PC-3 (cell line): Measurements from ENCODE around the gene KAT6B. TPM values are rescaled to one million over a fixed set of nuclear protein-coding genes. Genes with fewer than 3 reads are reported as not detected.
A peak's percentile ranks its signal among the peaks of the same experiment; 100 is the strongest.

ENCODE experiments used
- ATAC-seq: fragments of 200-7000 bp; cut with Tn5 transposase; 2 replicates; pipeline ENCODE4 v1.9.1; 2020; ENCODE audit warnings: mild to moderate bottlenecking, moderate library complexity
- BruUV-seq: library from RNA; stranded (reverse); fragments of 400-500 nt; replicated peaks from 2 replicates; lab custom pipeline; 2021; lab: Mats Ljungman, UMichigan
- CTCF ChIA-PET: fragments of 300-600 bp; sonication (Branson Sonifier 250); formaldehyde crosslinking; loops from one replicate; lab custom pipeline; 2022; ENCODE audit warnings: antibody characterized with exemption; lab: Charles Lee
- POLR2A ChIA-PET: fragments of 300-600 bp; sonication (Branson Sonifier 250); formaldehyde crosslinking; loops from one replicate; lab custom pipeline; 2022; ENCODE audit warnings: antibody characterized with exemption; ENCODE audit not compliant: unreplicated experiment; lab: Charles Lee
- DNase-seq: peaks from one replicate; pipeline ENCODE4 v3.0.0-alpha.2; 2015
- H2AFZ ChIP-seq: fragments of 300-600 bp; sonication (generic); 2 replicates; pipeline ENCODE4 v1.6.0; 2016; ENCODE audit warnings: antibody characterized with exemption, low read length
- H3F3A ChIP-seq: fragments of 300-600 bp; sonication (generic); one replicate; pipeline ENCODE4 v1.6.0; 2017; ENCODE audit warnings: antibody characterized with exemption, low read length, control low read depth, mild to moderate bottlenecking; ENCODE audit not compliant: unreplicated experiment
- H3K27ac ChIP-seq: fragments of 300-600 bp; sonication (generic); 2 replicates; pipeline ENCODE4 v1.5.1; 2016; ENCODE audit warnings: mild to moderate bottlenecking, low read length
- H3K27me3 ChIP-seq: fragments of 300-600 bp; sonication (generic); 2 replicates; pipeline ENCODE4 v1.6.1; 2016; ENCODE audit warnings: low read length, mixed read lengths
- H3K36me3 ChIP-seq: fragments of 300-600 bp; sonication (generic); 2 replicates; pipeline ENCODE4 v1.6.1; 2016; ENCODE audit warnings: low read depth, mixed run types, low read length, mixed read lengths
- H3K4me1 ChIP-seq: fragments of 300-600 bp; sonication (generic); 2 replicates; pipeline ENCODE4 v1.5.1; 2016; ENCODE audit warnings: low read length; ENCODE audit not compliant: insufficient read depth
- H3K4me2 ChIP-seq: fragments of 300-600 bp; sonication (generic); 2 replicates; pipeline ENCODE4 v1.6.0; 2016; ENCODE audit warnings: low read length
- H3K4me3 ChIP-seq: fragments of 300-600 bp; sonication (generic); 2 replicates; pipeline ENCODE4 v1.5.1; 2016; ENCODE audit warnings: mild to moderate bottlenecking, low read length, mixed read lengths
- H3K79me2 ChIP-seq: fragments of 300-600 bp; sonication (generic); 2 replicates; pipeline ENCODE4 v1.6.1; 2017; ENCODE audit warnings: low read length, mixed read lengths
- H3K9ac ChIP-seq: fragments of 300-600 bp; sonication (generic); 2 replicates; pipeline ENCODE4 v1.6.0; 2016; ENCODE audit warnings: mild to moderate bottlenecking, low read length
- H3K9me2 ChIP-seq: fragments of 300-600 bp; sonication (generic); replicated peaks from 2 replicates; pipeline ENCODE4 v1.6.1; 2016; ENCODE audit warnings: mixed run types, low read length, mixed read lengths
- H3K9me3 ChIP-seq: fragments of 300-600 bp; sonication (generic); 2 replicates; pipeline ENCODE4 v1.6.1; 2016; ENCODE audit warnings: low read length, mixed read lengths
- H4K20me1 ChIP-seq: fragments of 300-600 bp; sonication (generic); 2 replicates; pipeline ENCODE4 v1.6.1; 2016; ENCODE audit warnings: low read length, mixed read lengths
- CTCF ChIP-seq: fragments of 300-600 bp; sonication (generic); conservative IDR thresholded peaks from 2 replicates; pipeline ENCODE4 v1.5.1; 2017; ENCODE audit warnings: antibody characterized with exemption, low read depth, mild to moderate bottlenecking, low read length
- EZH2 ChIP-seq: fragments of 300-600 bp; sonication (generic); IDR thresholded peaks from one replicate; pipeline ENCODE4 v1.6.1; 2017; ENCODE audit warnings: antibody characterized with exemption, mild to moderate bottlenecking, low read length; ENCODE audit not compliant: unreplicated experiment
- EZH2phosphoT487 ChIP-seq: fragments of 300-600 bp; sonication (generic); IDR thresholded peaks from 2 replicates; pipeline ENCODE4 v1.6.1; 2018; ENCODE audit warnings: mild to moderate bottlenecking, antibody characterized with exemption, low read length, borderline replicate concordance
- intact Hi-C: fragments of 100-400 bp; cut with micrococcal nuclease; formaldehyde crosslinking; loops from 2 replicates; pipeline ENCODE4 v1.9.0; 2023
- total RNA-seq: library from RNA; depleted of rRNA; stranded (reverse); fragments of >200 nt; gene quantifications from 2 replicates; pipeline ENCODE4 v1.2.3, GENCODE V29; 2014

KAT6B gene
- total RNA-seq, 1 experiment from 2014 or later = 94.5 TPM

GRCh38 chr10:75065076-75065475 is 238.7 kb downstream of the KAT6B start:
- intact Hi-C loops = no loop called here
- H3K27ac ChIP-seq = no peak overlapping the region
- H3K27me3 ChIP-seq = no peaks in the 10 kb centered on the region
- no peaks in the 10 kb centered on the region for H3K79me2 ChIP-seq
- H2AFZ ChIP-seq = 0 out of 2 replicates have a peak overlapping the region, but pooled peaks have one; percentile 9
- POLR2A ChIA-PET = interaction anchor here (0.8 kb wide), 1 partner anchor 37 kb away, joined by 5 read pairs; no protein-coding TSS in a partner anchor
- H3K9ac ChIP-seq = no peak overlapping the region
- no peaks in the 10 kb centered on the region for H3K4me1 ChIP-seq
- no TSS peak for BruUV-seq
- H4K20me1 ChIP-seq = no peaks in the 10 kb centered on the region
- ATAC-seq (no peak), DNase-seq (no peak)
- no peaks in the 10 kb centered on the region for H3F3A ChIP-seq
- TF ChIP-seq CTCF (no peak), EZH2phosphoT487 (no peak), EZH2 (no peak)
- H3K4me3 ChIP-seq = no peak overlapping the region
- H3K36me3 ChIP-seq = no peaks in the 10 kb centered on the region
- no peak overlapping the region for H3K4me2 ChIP-seq
- H3K9me3 ChIP-seq = no peaks in the 10 kb centered on the region
- no peaks in the 10 kb centered on the region for H3K9me2 ChIP-seq
- CTCF ChIA-PET = no interaction called here

DNA sequence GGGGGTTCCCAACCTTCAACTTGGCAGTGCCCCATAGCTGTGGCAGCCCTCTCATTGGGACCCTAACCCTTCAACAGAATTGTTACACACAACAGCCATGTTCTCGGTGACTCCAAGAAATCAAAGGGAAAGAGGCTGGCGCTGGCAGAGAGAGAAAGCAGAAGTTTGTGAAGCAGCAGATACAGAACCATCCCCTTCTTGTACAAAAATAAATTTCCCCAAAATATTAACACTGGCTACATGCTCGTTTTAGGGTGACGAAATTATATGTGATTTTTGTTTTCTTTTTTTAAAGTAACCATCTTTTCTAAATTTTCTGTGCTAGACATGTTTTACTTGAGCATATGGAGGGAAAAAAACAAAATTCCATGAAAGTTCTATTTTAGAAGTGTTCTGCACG is 239.9 kb downstream of the KAT6B start:
- TF ChIP-seq EZH2phosphoT487 = no peak
- no peak for TF ChIP-seq EZH2
- no peak for TF ChIP-seq CTCF
- H3K27ac ChIP-seq = no peak overlapping the region
- ATAC-seq (no peak), DNase-seq (no peak)
- H3K27me3 ChIP-seq = no peaks in the 10 kb centered on the region
- no peaks in the 10 kb centered on the region for H3K9me2 ChIP-seq
- no TSS peak for BruUV-seq
- no peaks in the 10 kb centered on the region for H4K20me1 ChIP-seq
- no peaks in the 10 kb centered on the region for H3K4me1 ChIP-seq
- H3K36me3 ChIP-seq = no peaks in the 10 kb centered on the region
- no peak overlapping the region for H3K4me3 ChIP-seq
- intact Hi-C loops = no loop called here
- H3K79me2 ChIP-seq = no peaks in the 10 kb centered on the region
- no peaks in the 10 kb centered on the region for H3F3A ChIP-seq
- H3K9me3 ChIP-seq = no peaks in the 10 kb centered on the region
- no peak overlapping the region for H3K4me2 ChIP-seq
- POLR2A ChIA-PET = interaction anchor here (0.6 kb wide), 1 partner anchor 375 kb away, joined by 3 read pairs; no protein-coding TSS in a partner anchor
- H2AFZ ChIP-seq = no peak overlapping the region
- H3K9ac ChIP-seq = no peak overlapping the region
- CTCF ChIA-PET = no interaction called here

- BruUV-seq = no TSS peak
- ATAC-seq (no peak), DNase-seq (no peak)
- no peaks in the 10 kb centered on the region for H4K20me1 ChIP-seq
- ChIA-PET CTCF (no interaction called here), POLR2A (no interaction called here)
- H3K27ac ChIP-seq = no peak overlapping the region
- no peaks in the 10 kb centered on the region for H3K36me3 ChIP-seq
- H3K9ac ChIP-seq = no peak overlapping the region
- H2AFZ ChIP-seq = no peak overlapping the region
- H3K79me2 ChIP-seq = no peaks in the 10 kb centered on the region
- H3K4me2 ChIP-seq = no peak overlapping the region
- H3F3A ChIP-seq = no peaks in the 10 kb centered on the region
- no peak overlapping the region for H3K4me3 ChIP-seq
- no peaks in the 10 kb centered on the region for H3K9me2 ChIP-seq
- no peaks in the 10 kb centered on the region for H3K27me3 ChIP-seq
- intact Hi-C loops = no loop called here
- no peaks in the 10 kb centered on the region for H3K4me1 ChIP-seq
- H3K9me3 ChIP-seq = no peaks in the 10 kb centered on the region
- no peak for TF ChIP-seq CTCF
- no peak for TF ChIP-seq EZH2
- no peak for TF ChIP-seq EZH2phosphoT487
These were observed 240.9 kb downstream of the KAT6B start for GRCh38 chr10:75067272-75067671.
